HCT116 (cell line): Measurements from ENCODE around the gene FTO. TPM values are rescaled to one million over a fixed set of nuclear protein-coding genes. Genes with fewer than 3 reads are reported as not detected.

Source experiments
- ATAC-seq: fragments of 200-7000 bp; cut with Tn5 transposase; 2 replicates; pipeline ENCODE4 v1.9.1; 2020; ENCODE audit warnings: mild to moderate bottlenecking, moderate library complexity
- BruUV-seq: library from RNA; stranded (reverse); fragments of 400-500 nt; replicated peaks from 2 replicates; lab custom pipeline; 2021; lab: Mats Ljungman, UMichigan
- CTCF ChIA-PET: fragments of 300-600 bp; sonication (Branson Sonifier 250); formaldehyde crosslinking; loops from one replicate; lab custom pipeline; 2021; ENCODE audit warnings: antibody characterized with exemption; lab: Charles Lee
- POLR2A ChIA-PET: fragments of 300-600, 350-600 bp; sonication (Branson Sonifier 250); formaldehyde crosslinking; loops from one replicate; lab custom pipeline; 2021; ENCODE audit warnings: antibody characterized with exemption; lab: Charles Lee
- RAD21 ChIA-PET, 2 experiments: fragments of 300-600 bp; sonication (Branson Sonifier 250); formaldehyde crosslinking; loops; one replicate each; lab custom pipeline; 2023; ENCODE audit warnings: low total read pairs in 2 of 2; ENCODE audit not compliant: uncharacterized antibody in 2 of 2, unreplicated experiment in 2 of 2, low non-redundant PET in 1 of 2; lab: Charles Lee
- DNase-seq: peaks from one replicate; pipeline ENCODE4 v3.0.0-alpha.2; 2010; ENCODE audit warnings: low read depth, low spot score
- H2AFZ ChIP-seq: fragments of 200-600 bp; shearing (Covaris generic), sonication (generic); 2 replicates; pipeline ENCODE4 v1.6.1; 2017; ENCODE audit warnings: low read depth, mixed run types, mixed read lengths, antibody characterized with exemption, low read length; ENCODE audit not compliant: poor library complexity, severe bottlenecking
- H3K27ac ChIP-seq: 2 replicates; pipeline ENCODE4 v1.5.1; 2012; ENCODE audit warnings: low read depth, low read length
- H3K27me3 ChIP-seq: fragments of 200-600 bp; sonication (generic); 2 replicates; pipeline ENCODE4 v1.6.1; 2016; ENCODE audit warnings: mixed run types, low read length, mixed read lengths; ENCODE audit not compliant: insufficient read depth
- H3K36me3 ChIP-seq, 2 experiments: fragments of 200-500 bp in 1 of 2; fragments of 200-600 bp in 1 of 2; sonication (Bioruptor generic) in 1 of 2; sonication (generic) in 1 of 2; 2 replicates each; pipeline versions ENCODE4 v1.5.1 to v1.6.1; 2014 to 2016; ENCODE audit warnings: low read length in 2 of 2, inconsistent platforms in 1 of 2, mixed read lengths in 1 of 2, mixed run types in 1 of 2; ENCODE audit not compliant: insufficient read depth in 2 of 2, control insufficient read depth in 1 of 2
- H3K4me1 ChIP-seq, 2 experiments: fragments of 200-600 bp in 1 of 2; sonication (generic) in 1 of 2; 2 replicates each; pipeline versions ENCODE4 v1.5.1 to v1.6.1; 2012 to 2017; ENCODE audit warnings: low read length in 2 of 2, inconsistent platforms in 1 of 2, mild to moderate bottlenecking in 1 of 2, mixed read lengths in 1 of 2, mixed run types in 1 of 2, moderate library complexity in 1 of 2; ENCODE audit not compliant: insufficient read depth in 2 of 2, control insufficient read depth in 1 of 2
- H3K4me2 ChIP-seq: fragments of 200-600 bp; sonication (generic); 2 replicates; pipeline ENCODE4 v1.6.1; 2017; ENCODE audit warnings: mixed run types, low read length, mixed read lengths
- H3K4me3 ChIP-seq, 2 experiments: fragments of 200-600 bp in 1 of 2; sonication (generic) in 1 of 2; replicated peaks in 1 of 2; 2 replicates each; pipeline ENCODE4 v1.5.1; 2011 to 2016; ENCODE audit warnings: low read length in 2 of 2, control low read depth in 1 of 2, low read depth in 1 of 2, mild to moderate bottlenecking in 1 of 2, mixed read lengths in 1 of 2, mixed run types in 1 of 2
- H3K79me2 ChIP-seq: fragments of 200-600 bp; sonication (generic); 2 replicates; pipeline ENCODE4 v1.6.1; 2017; ENCODE audit warnings: mild to moderate bottlenecking, mixed run types, low read length, moderate library complexity, mixed read lengths; ENCODE audit not compliant: insufficient read depth
- H3K9ac ChIP-seq: fragments of 200-600 bp; sonication (generic); 2 replicates; pipeline ENCODE4 v1.6.1; 2016; ENCODE audit warnings: low read length, mixed read lengths
- H3K9me2 ChIP-seq: fragments of 200-600 bp; sonication (generic), shearing (Covaris generic); 2 replicates; pipeline ENCODE4 v1.6.1; 2017; ENCODE audit warnings: mixed run types, mild to moderate bottlenecking, moderate library complexity; ENCODE audit not compliant: insufficient read depth
- H3K9me3 ChIP-seq, 2 experiments: fragments of 200-500 bp in 1 of 2; fragments of 200-600 bp in 1 of 2; sonication (Bioruptor generic) in 1 of 2; sonication (generic) in 1 of 2; 2 replicates each; pipeline ENCODE4 v1.6.1; 2014 to 2017; ENCODE audit warnings: low read length in 2 of 2, mixed read lengths in 2 of 2, inconsistent platforms in 1 of 2, low read depth in 1 of 2, mild to moderate bottlenecking in 1 of 2, mixed run types in 1 of 2, moderate library complexity in 1 of 2; ENCODE audit not compliant: control insufficient read depth in 1 of 2, insufficient read depth in 1 of 2
- H4K20me1 ChIP-seq: fragments of 200-600 bp; sonication (generic), shearing (Covaris generic); 2 replicates; pipeline ENCODE4 v1.6.1; 2017; ENCODE audit warnings: mixed run types, mild to moderate bottlenecking, moderate library complexity; ENCODE audit not compliant: insufficient read depth
- CBX3 ChIP-seq: IDR thresholded peaks from 2 replicates; pipeline ENCODE4 v1.6.1; 2012; ENCODE audit warnings: low read depth
- CEBPB ChIP-seq: IDR thresholded peaks from 2 replicates; pipeline ENCODE4 v1.6.1; 2012; ENCODE audit warnings: low read depth
- CTCF ChIP-seq, 3 experiments: fragments of 200-600 bp in 1 of 3; sonication (generic) in 1 of 3; IDR thresholded peaks in 2 of 3; conservative IDR thresholded peaks in 1 of 3; 2 replicates each; pipeline ENCODE4 v1.5.1; 2012 to 2017; ENCODE audit warnings: low read depth in 2 of 3, low read length in 2 of 3, antibody characterized with exemption in 1 of 3, borderline replicate concordance in 1 of 3, control low read depth in 1 of 3, mild to moderate bottlenecking in 1 of 3, mixed read lengths in 1 of 3, mixed run types in 1 of 3, moderate library complexity in 1 of 3; ENCODE audit not compliant: insufficient read depth in 1 of 3
- EGR1 ChIP-seq: IDR thresholded peaks from 2 replicates; pipeline ENCODE4 v1.6.1; 2012; ENCODE audit warnings: low read depth
- ELF1 ChIP-seq: IDR thresholded peaks from 2 replicates; pipeline ENCODE4 v1.6.1; 2012; ENCODE audit warnings: low read depth, borderline replicate concordance
- EZH2 ChIP-seq: fragments of 200-600 bp; sonication (generic); IDR thresholded peaks from 2 replicates; pipeline ENCODE4 v1.6.1; 2017; ENCODE audit warnings: antibody characterized with exemption, mixed run types
- EZH2phosphoT487 ChIP-seq: fragments of 200-600 bp; IDR thresholded peaks from 2 replicates; pipeline ENCODE4 v1.6.1; 2018; ENCODE audit warnings: antibody characterized with exemption, borderline replicate concordance
- FOSL1 ChIP-seq: IDR thresholded peaks from 2 replicates; pipeline ENCODE4 v1.6.1; 2012; ENCODE audit warnings: low read depth
- JUND ChIP-seq: IDR thresholded peaks from 2 replicates; pipeline ENCODE4 v1.6.1; 2012
- MAX ChIP-seq: IDR thresholded peaks from 2 replicates; pipeline ENCODE4 v1.6.1; 2012
- RAD21 ChIP-seq: IDR thresholded peaks from 2 replicates; pipeline ENCODE4 v1.6.1; 2012; ENCODE audit warnings: low read depth, mild to moderate bottlenecking
- SIN3A ChIP-seq: IDR thresholded peaks from 2 replicates; pipeline ENCODE4 v1.6.1; 2012; ENCODE audit warnings: low read depth
- YY1 ChIP-seq: IDR thresholded peaks from 2 replicates; pipeline ENCODE4 v1.6.1; 2011; ENCODE audit warnings: low read length, low read depth, moderate library complexity, mild to moderate bottlenecking; ENCODE audit not compliant: insufficient replicate concordance; ENCODE audit errors: extremely low read depth
- ZFX ChIP-seq: fragments of 450-650 bp; IDR thresholded peaks from 2 replicates; pipeline ENCODE4 v1.6.1; 2017
- ZNF274 ChIP-seq: fragments of 200-500 bp; sonication (Bioruptor generic); IDR thresholded peaks from 2 replicates; pipeline ENCODE4 v1.6.1; 2014; ENCODE audit warnings: mild to moderate bottlenecking, low read depth, low read length, inconsistent platforms
- intact Hi-C: fragments of 100-400 bp; cut with micrococcal nuclease; formaldehyde crosslinking; loops from 2 replicates; pipeline ENCODE4 v1.10.0; 2022
- total RNA-seq: library from RNA; stranded (reverse); gene quantifications from one replicate; pipeline ENCODE4 v1.2.1, GENCODE V29; 2021; ENCODE audit not compliant: unreplicated experiment
- TF ChIP-seq, protein P1 (sequence below): IDR thresholded peaks from 2 replicates; pipeline ENCODE4 v1.6.1; 2011; ENCODE audit warnings: mild to moderate bottlenecking, low read length, moderate library complexity; ENCODE audit not compliant: insufficient replicate concordance; ENCODE audit errors: extremely low read depth
- TF ChIP-seq, protein P2 (sequence below): IDR thresholded peaks from 2 replicates; pipeline ENCODE4 v1.6.1; 2012
- TF ChIP-seq, protein P3 (sequence below): IDR thresholded peaks from 2 replicates; pipeline ENCODE4 v1.6.1; 2012; ENCODE audit warnings: low read depth

The FTO gene
- total RNA-seq, 1 experiment from 2014 or later: 55.2 TPM

DNA sequence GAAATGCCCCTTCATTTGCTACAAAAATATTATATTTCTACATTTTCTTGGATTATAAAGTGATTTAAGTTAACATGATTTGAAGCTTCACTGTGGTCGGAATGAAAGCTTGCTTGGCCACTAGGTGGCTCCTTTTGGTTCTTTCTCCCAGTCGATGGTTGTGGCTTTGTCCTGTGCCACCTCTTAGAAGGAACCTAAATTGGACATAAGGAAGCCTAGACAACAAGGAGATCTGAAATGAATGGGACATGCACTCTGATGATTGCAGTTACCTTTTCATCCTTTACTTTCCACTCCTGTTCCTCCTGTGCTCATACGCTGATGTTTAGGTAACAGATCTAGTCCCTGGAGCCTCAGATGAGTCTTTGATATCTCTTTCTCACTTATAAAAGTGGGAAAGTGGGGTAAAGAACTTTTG lies 39.2 kb downstream of the FTO start:
- intact Hi-C loops: no loop called here
- no peak overlapping the region for H3K4me2 ChIP-seq
- no TSS peak for BruUV-seq
- H3K9ac ChIP-seq: no peak overlapping the region
- TF ChIP-seq, protein P1, sequence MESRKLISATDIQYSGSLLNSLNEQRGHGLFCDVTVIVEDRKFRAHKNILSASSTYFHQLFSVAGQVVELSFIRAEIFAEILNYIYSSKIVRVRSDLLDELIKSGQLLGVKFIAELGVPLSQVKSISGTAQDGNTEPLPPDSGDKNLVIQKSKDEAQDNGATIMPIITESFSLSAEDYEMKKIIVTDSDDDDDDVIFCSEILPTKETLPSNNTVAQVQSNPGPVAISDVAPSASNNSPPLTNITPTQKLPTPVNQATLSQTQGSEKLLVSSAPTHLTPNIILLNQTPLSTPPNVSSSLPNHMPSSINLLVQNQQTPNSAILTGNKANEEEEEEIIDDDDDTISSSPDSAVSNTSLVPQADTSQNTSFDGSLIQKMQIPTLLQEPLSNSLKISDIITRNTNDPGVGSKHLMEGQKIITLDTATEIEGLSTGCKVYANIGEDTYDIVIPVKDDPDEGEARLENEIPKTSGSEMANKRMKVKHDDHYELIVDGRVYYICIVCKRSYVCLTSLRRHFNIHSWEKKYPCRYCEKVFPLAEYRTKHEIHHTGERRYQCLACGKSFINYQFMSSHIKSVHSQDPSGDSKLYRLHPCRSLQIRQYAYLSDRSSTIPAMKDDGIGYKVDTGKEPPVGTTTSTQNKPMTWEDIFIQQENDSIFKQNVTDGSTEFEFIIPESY: no peak
- TF ChIP-seq YY1 (no peak), ZNF274 (no peak), SIN3A (no peak), EZH2 (no peak), JUND (no peak), FOSL1 (no peak), EGR1 (no peak), RAD21 (peak; percentile 45), EZH2phosphoT487 (no peak), CBX3 (peak; percentile 90), ZFX (no peak), ELF1 (no peak), CEBPB (no peak), MAX (no peak), CTCF (IDR thresholded peaks at IDR 0.05 in 2 of 3, conservative IDR thresholded peaks at IDR 0.05 in 1 of 3; ENCODE audit: borderline replicate concordance in 1 of 3, insufficient read depth in 1 of 3, low read depth in 2 of 3, low read length in 2 of 3) (peak; percentile 31 to 83 (median 80); a peak in 4 of 6 replicates)
- TF ChIP-seq, protein P2, sequence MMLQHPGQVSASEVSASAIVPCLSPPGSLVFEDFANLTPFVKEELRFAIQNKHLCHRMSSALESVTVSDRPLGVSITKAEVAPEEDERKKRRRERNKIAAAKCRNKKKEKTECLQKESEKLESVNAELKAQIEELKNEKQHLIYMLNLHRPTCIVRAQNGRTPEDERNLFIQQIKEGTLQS: no peak
- TF ChIP-seq, protein P3, sequence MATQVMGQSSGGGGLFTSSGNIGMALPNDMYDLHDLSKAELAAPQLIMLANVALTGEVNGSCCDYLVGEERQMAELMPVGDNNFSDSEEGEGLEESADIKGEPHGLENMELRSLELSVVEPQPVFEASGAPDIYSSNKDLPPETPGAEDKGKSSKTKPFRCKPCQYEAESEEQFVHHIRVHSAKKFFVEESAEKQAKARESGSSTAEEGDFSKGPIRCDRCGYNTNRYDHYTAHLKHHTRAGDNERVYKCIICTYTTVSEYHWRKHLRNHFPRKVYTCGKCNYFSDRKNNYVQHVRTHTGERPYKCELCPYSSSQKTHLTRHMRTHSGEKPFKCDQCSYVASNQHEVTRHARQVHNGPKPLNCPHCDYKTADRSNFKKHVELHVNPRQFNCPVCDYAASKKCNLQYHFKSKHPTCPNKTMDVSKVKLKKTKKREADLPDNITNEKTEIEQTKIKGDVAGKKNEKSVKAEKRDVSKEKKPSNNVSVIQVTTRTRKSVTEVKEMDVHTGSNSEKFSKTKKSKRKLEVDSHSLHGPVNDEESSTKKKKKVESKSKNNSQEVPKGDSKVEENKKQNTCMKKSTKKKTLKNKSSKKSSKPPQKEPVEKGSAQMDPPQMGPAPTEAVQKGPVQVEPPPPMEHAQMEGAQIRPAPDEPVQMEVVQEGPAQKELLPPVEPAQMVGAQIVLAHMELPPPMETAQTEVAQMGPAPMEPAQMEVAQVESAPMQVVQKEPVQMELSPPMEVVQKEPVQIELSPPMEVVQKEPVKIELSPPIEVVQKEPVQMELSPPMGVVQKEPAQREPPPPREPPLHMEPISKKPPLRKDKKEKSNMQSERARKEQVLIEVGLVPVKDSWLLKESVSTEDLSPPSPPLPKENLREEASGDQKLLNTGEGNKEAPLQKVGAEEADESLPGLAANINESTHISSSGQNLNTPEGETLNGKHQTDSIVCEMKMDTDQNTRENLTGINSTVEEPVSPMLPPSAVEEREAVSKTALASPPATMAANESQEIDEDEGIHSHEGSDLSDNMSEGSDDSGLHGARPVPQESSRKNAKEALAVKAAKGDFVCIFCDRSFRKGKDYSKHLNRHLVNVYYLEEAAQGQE: no peak
- ATAC-seq: peak; percentile 81
- H4K20me1 ChIP-seq: no peaks in the 10 kb centered on the region
- ChIA-PET CTCF (interaction anchor here (0.7 to 2.8 kb wide), 14 partner anchors 12 to 193 kb away, joined by 3 to 24 read pairs (median 4); partner anchors contain the start of genes FTO and RPGRIP1L), RAD21 (no interaction called here), POLR2A (no interaction called here)
- H3K4me3 ChIP-seq: no peak overlapping the region
- H3K27me3 ChIP-seq: no peaks in the 10 kb centered on the region
- H3K9me2 ChIP-seq: no peaks in the 10 kb centered on the region
- H3K4me1 ChIP-seq: peaks cover 26 to 28% of the 10 kb centered on the region in 2 experiments
- H3K36me3 ChIP-seq: no peaks in the 10 kb centered on the region
- no peak overlapping the region for H3K27ac ChIP-seq
- peaks cover 38% of the 10 kb centered on the region for H3K79me2 ChIP-seq
- peak; percentile 55 for DNase-seq
- no peak overlapping the region for H2AFZ ChIP-seq
- peaks cover 0 to 5% of the 10 kb centered on the region in 2 experiments; a peak in 2 of 4 replicates for H3K9me3 ChIP-seq
